Gastroesophageal sphincter (tissue), 3 donors: ENCODE measurements around the gene FGF7.

Experiments
- CTCF ChIP-seq, 4 experiments: fragments of 200-600 bp in 2 of 4; fragments of 450-650 bp in 2 of 4; sonication (generic) in 1 of 4; IDR thresholded peaks; one replicate each; pipeline ENCODE4 v1.5.1; 2017 to 2019; ENCODE audit warnings: antibody characterized with exemption in 4 of 4, mild to moderate bottlenecking in 2 of 4, moderate library complexity in 2 of 4
- POLR2AphosphoS5 ChIP-seq: sonication (generic); formaldehyde crosslinking; IDR thresholded peaks from one replicate; pipeline ENCODE4 v1.6.1; 2017; ENCODE audit warnings: antibody characterized with exemption

- TF ChIP-seq POLR2AphosphoS5 (no peak), CTCF (IDR thresholded peaks at IDR 0.05) (no peak)
Measured at GRCh38 chr15:49435174-49435573, 12.1 kb downstream of the FGF7 start.
